Progenitor cell of endocrine pancreas (in vitro differentiated cells): ENCODE measurements around the gene UNC80. TPM values are rescaled to one million over a fixed set of nuclear protein-coding genes. Genes with fewer than 3 reads are reported as not detected.

ENCODE experiments used
- DNase-seq: peaks from one replicate; pipeline ENCODE4 v3.0.0; 2021; ENCODE audit warnings: low spot score; ENCODE audit not compliant: unreplicated experiment
- H3K27ac Mint-ChIP-seq: 2 replicates; pipeline ENCODE4 v1.8.0; 2021; ENCODE audit warnings: mild to moderate bottlenecking, moderate library complexity, mixed read lengths
- H3K27me3 Mint-ChIP-seq: 2 replicates; pipeline ENCODE4 v1.8.0; 2021; ENCODE audit warnings: mixed read lengths
- H3K36me3 Mint-ChIP-seq: 2 replicates; pipeline ENCODE4 v1.8.0; 2022; ENCODE audit warnings: mixed read lengths; ENCODE audit not compliant: insufficient read depth
- H3K4me1 Mint-ChIP-seq: 2 replicates; pipeline ENCODE4 v1.8.0; 2021; ENCODE audit warnings: low read depth, mixed read lengths
- H3K4me3 Mint-ChIP-seq: 2 replicates; pipeline ENCODE4 v1.8.0; 2021; ENCODE audit warnings: low read depth, mild to moderate bottlenecking, moderate library complexity, mixed read lengths
- H3K9me3 Mint-ChIP-seq: 2 replicates; pipeline ENCODE4 v1.8.0; 2021; ENCODE audit warnings: low read depth, mixed read lengths
- total RNA-seq: library from RNA; stranded (reverse); gene quantifications from 2 replicates; pipeline ENCODE4 v1.2.1, GENCODE V29; 2021
- TF ChIP-seq, protein P1 (sequence below): fragments of 200-600 bp; sonication (generic); IDR thresholded peaks from one replicate; pipeline ENCODE4 v1.5.0; 2021; ENCODE audit warnings: antibody characterized with exemption, mild to moderate bottlenecking; ENCODE audit not compliant: unreplicated experiment

Gene UNC80
- total RNA-seq, 1 donor from 2014 or later = 3.1 TPM

DNA sequence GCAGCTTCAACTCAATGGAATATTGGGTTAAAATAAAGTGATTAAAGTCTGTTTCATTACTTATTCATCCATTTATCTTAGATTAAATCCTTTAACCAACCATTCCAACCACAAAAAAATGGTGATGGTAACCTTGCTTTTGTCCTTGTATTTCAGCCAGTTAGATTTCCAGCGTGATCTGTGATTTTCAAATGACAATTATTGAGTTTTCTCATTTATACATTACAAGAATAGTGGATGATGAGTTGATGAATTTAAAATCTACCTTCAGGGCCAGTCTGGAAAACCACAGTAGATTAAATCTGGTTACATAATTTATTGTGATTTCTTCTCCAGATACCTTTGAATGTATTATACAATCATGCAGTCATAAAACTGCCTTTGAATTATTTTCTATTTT is 29.7 kb upstream of the UNC80 start:
- H3K27ac Mint-ChIP-seq = no peak overlapping the region
- no peaks in the 10 kb centered on the region for H3K4me1 Mint-ChIP-seq
- TF ChIP-seq, protein P1, sequence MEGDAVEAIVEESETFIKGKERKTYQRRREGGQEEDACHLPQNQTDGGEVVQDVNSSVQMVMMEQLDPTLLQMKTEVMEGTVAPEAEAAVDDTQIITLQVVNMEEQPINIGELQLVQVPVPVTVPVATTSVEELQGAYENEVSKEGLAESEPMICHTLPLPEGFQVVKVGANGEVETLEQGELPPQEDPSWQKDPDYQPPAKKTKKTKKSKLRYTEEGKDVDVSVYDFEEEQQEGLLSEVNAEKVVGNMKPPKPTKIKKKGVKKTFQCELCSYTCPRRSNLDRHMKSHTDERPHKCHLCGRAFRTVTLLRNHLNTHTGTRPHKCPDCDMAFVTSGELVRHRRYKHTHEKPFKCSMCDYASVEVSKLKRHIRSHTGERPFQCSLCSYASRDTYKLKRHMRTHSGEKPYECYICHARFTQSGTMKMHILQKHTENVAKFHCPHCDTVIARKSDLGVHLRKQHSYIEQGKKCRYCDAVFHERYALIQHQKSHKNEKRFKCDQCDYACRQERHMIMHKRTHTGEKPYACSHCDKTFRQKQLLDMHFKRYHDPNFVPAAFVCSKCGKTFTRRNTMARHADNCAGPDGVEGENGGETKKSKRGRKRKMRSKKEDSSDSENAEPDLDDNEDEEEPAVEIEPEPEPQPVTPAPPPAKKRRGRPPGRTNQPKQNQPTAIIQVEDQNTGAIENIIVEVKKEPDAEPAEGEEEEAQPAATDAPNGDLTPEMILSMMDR = no peak
- H3K36me3 Mint-ChIP-seq = no peaks in the 10 kb centered on the region
- DNase-seq = no peak
- peaks cover 12% of the 10 kb centered on the region for H3K27me3 Mint-ChIP-seq
- H3K9me3 Mint-ChIP-seq = peaks cover 3% of the 10 kb centered on the region
- H3K4me3 Mint-ChIP-seq = no peak overlapping the region

DNA sequence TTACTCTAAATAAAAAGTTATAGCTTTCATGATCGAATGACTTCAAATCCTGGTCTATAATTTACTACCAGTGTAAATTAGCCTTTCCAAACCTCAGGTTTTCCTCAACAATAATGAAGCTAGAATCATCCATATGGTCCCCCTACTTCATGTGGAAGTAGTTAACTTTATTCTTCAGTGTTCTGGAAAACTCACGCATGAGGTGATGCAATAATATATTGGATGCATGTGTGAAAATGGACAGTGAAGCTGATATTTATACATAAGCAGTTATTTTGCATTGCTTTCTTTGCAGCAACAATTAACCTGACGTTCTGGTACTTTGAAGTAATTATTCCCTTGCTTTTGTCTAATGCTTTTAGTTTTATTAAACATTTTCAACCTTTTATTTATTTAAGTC is 18.6 kb upstream of the UNC80 start:
- Mint-ChIP-seq H3K4me1 (no peaks in the 10 kb centered on the region), H3K27me3 (peaks cover 13% of the 10 kb centered on the region), H3K9me3 (no peaks in the 10 kb centered on the region), H3K27ac (no peak overlapping the region), H3K4me3 (no peak overlapping the region), H3K36me3 (no peaks in the 10 kb centered on the region)
- TF ChIP-seq, protein P1 = no peak
- no peak for DNase-seq

DNA sequence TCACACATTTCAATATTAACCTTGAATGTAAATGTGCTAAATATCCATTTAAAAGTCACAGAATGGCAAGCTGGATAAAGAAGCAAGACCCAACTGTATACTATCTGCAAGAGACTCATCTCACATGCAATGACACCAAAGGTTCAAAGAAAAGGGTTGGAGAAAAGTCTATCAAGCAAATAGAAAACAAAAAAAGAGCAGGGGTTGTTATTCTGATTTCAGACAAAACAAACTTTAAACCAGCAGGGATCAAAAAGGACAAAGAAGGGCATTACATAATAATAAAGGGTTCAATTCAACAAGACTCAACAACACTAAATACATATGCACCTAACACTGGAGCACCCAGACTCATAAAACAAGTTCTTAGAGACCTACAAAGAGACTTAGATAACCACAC is 14.5 kb upstream of the UNC80 start:
- Mint-ChIP-seq H3K36me3 (no peaks in the 10 kb centered on the region), H3K4me3 (no peak overlapping the region), H3K4me1 (no peaks in the 10 kb centered on the region), H3K27ac (no peak overlapping the region), H3K27me3 (peaks cover 39% of the 10 kb centered on the region), H3K9me3 (no peaks in the 10 kb centered on the region)
- TF ChIP-seq, protein P1 = no peak
- DNase-seq = no peak

- H3K27me3 Mint-ChIP-seq = peaks cover 44% of the 10 kb centered on the region
These were observed 10.1 kb upstream of the UNC80 start for GRCh38 chr2:209761566-209761965.

GRCh38 chr2:209762563-209762962 is 9.1 kb upstream of the UNC80 start:
- Mint-ChIP-seq H3K4me1 (no peaks in the 10 kb centered on the region), H3K4me3 (no peak overlapping the region), H3K27me3 (peaks cover 50% of the 10 kb centered on the region), H3K27ac (no peak overlapping the region), H3K9me3 (no peaks in the 10 kb centered on the region), H3K36me3 (no peaks in the 10 kb centered on the region)
- TF ChIP-seq, protein P1 = no peak
- DNase-seq = no peak

More at GRCh38 chr2:209761566-209761965, 10.1 kb upstream of the UNC80 start:
- Mint-ChIP-seq H3K9me3 (no peaks in the 10 kb centered on the region), H3K27ac (no peak overlapping the region), H3K36me3 (no peaks in the 10 kb centered on the region), H3K4me3 (no peak overlapping the region), H3K4me1 (no peaks in the 10 kb centered on the region)
- TF ChIP-seq, protein P1 = no peak
- no peak for DNase-seq
